ENCODE measurements around the gene LAMP5.

Gene LAMP5

DNA sequence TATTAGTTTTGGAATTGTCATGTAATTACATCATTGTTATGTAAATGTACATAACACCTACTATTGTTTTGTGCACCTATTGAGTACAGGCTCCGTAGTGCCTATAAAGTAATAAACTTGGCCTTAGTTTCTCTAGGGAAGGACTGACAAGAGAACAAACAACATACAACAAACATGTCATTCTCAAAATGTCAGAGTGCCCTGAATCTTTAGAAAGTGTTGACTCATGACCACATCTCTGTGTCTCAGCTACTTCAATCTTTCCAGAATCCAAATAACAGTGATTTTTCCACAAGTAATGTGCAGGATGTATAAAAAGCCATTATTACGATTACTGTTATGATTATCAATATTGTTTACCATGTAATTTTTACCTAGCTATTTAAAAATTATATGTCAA, 17.2 kb downstream of the LAMP5 start:
- in situ Hi-C loops (cut with MboI; ENCODE audit: low sequenced_read_pairs): no loop called here

DNA sequence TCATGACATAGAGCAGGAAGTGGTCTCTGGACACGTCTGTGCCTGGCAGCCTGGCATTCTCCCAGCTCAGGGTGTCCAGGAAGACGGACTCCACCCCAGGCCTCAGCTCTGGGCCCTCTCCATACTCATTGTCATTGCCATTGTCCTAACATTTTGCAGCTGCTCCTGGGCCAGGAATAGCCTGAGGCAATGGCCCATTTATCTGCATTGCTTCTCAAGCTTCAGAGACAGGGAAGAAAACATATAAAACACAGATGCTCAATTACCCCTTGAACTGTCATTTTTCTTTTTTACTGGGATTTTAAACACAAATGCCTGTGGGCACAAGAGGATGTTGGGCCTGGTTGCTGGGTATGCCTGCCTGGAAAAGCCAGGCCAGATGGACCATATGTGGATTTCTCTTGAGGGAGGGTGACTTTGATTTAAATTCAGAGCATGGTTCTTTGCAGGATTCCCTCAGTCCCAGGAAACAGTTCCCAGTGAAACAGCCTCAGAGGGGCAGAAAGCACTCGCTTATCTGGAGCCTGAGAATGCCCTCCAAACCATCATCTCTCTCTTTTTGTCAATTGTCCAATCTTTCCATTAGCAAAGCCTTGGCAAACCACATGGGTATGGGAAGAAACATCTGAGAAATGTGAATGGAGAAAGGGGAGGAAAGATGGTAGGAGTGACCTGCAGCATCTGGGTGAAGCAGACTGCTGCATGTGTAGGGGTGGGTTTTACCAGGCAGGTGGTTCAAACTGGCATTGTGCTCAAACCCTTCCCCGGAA, 17.9 kb downstream of the LAMP5 start:
- in situ Hi-C loops (cut with MboI; ENCODE audit: low sequenced_read_pairs): no loop called here

DNA sequence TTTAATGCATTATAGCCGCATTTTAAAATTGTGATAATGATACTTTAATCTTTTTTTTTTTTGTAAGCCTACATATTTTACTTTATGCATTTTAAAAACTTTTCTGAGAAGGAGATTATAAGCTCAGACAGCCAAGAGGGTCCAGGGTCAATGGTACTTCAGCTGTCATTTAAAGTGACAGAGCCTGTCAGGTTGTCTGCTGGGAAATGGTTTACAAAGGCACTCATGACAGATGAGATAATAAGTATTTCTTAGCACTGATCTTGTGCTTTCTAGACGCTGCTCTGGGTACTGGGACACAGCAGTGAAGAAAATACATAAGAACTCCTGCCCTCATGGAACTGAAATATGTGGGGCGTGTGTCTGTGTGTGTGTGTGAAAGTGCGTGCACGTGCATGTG, 19.6 kb downstream of the LAMP5 start:
- in situ Hi-C loops (cut with MboI; ENCODE audit: low sequenced_read_pairs): no loop called here

DNA sequence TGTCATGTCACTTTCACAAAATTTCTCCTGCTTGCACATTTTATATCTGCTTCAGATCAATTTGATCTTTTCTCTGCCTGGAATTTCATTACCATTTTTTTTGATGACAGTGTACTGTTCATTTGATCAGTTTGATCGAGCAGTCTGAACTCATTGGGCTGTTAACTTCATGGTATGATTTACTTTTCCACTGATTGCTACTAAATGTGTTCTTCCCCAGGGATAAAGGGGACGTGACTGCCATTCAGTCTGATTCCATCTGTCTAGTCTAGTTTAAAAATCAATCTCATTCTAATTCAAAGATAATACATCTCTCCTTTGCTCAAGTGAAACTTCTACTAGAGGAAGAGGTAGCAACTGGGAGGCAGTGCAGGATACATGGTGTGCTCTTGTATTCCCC, 21.1 kb downstream of the LAMP5 start:
- in situ Hi-C loops (cut with MboI; ENCODE audit: low sequenced_read_pairs): no loop called here

DNA sequence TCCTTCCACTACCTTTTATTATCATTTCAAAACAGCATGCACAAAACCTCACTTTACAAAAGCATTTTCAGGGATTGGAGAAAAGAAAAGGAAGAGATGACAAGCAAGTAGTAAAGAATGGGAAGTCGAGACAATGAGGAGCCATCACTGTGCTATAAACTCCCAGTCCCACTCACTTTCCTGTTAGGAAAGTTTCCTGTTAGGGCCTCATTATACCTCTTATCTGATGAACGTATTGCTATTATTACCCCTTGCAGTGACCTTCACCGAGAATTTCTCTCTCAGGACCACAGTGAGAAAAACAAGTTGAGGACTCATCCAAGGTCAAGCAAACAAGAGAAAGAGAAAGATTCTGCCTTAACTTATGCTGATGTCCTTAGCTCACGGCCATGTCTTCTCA, 28.8 kb downstream of the LAMP5 start:
- in situ Hi-C loops (cut with MboI; ENCODE audit: low sequenced_read_pairs): no loop called here

DNA sequence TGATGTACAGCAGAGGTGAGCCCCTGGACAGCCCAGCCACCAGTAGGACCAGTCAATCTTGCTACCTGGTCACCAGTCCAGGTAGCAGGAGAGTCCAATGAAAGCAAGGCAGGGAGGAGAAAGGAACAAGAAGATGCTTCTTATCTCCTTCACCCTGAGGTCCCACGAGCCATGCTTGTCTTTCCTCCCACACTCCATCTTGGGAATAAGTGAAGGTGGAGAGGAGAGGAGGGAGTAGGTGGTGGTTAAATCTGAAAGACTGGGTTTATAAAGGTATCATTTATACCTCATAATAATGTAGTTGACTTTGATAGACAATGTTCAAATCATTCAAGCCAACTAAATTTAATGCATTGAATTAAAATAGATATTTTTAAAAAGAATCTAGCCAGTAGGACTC, 35.9 kb downstream of the LAMP5 start:
- in situ Hi-C loops (cut with MboI; ENCODE audit: low sequenced_read_pairs): no loop called here

DNA sequence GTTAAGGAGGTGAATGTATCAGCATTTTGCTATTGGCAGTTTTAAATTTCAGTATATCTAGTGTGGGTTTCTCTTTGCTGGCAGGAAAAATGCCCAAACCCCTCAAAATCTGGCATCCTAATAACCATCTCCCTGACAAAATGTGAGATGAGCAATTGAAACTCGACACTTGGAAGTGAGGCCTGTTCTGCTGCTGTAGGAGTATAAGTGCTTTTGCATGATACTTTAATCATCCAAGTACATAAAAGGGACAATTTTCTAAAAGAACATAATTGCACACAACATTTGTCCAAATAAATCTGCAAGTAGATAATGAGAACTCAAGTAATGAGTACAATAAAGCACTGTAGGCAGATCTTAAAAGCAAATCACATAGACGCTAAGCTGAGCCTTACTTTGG, 36.5 kb downstream of the LAMP5 start:
- in situ Hi-C loops (cut with MboI; ENCODE audit: low sequenced_read_pairs): no loop called here

DNA sequence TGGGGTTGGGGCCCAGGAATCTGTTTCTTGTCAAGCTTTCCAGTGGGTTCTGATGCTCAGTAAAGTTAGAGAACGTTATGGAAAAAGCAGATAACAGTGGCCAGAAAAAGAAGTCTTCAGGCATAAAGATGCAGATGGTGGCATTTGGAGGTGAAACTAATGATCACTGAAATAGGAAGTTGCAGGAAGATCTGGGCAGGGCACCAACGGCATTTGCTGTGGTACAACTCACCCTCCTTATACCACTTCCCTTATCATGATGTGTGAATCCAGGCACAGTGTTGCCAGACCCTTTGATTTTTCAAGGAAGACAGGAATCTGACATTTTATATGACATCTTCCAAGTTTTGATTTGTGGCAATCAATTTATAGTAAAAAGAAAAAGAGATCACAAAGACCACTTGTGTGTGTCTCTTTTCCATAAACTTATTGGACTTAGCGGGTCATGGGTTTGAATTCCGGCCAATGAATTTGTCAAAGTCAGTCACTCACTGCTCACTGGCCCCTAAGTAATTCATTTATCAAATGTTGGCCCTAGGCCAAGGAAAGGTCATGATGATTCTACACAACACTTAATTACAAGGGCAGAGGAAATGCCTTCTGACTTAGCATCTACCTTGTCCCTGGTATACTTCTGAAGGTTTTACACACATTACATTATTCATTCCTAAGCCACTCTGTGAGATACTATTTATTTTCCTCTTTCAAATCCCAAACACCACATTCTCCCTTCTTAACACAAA, 37.6 kb downstream of the LAMP5 start:
- in situ Hi-C loops (cut with MboI; ENCODE audit: low sequenced_read_pairs): no loop called here

DNA sequence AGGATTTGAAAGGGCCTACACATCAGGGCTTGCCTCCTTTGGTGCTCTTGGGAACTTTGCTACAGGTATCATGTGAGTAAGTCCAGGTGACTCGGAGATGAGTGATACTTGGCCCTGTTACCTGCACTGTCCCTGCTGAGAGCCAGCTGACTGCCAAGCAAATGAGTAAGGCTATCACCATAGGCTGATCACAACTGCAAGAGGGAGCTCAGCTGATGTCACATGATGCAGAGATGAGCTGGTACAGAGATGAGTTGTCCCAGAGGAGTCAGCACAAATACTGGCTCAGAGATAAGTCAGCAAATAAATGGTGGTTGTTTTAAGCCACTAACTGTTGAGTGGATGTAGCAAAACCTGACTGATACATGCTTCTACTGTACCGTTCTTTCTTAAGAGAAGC, 41.4 kb downstream of the LAMP5 start:
- in situ Hi-C loops (cut with MboI; ENCODE audit: low sequenced_read_pairs): no loop called here

DNA sequence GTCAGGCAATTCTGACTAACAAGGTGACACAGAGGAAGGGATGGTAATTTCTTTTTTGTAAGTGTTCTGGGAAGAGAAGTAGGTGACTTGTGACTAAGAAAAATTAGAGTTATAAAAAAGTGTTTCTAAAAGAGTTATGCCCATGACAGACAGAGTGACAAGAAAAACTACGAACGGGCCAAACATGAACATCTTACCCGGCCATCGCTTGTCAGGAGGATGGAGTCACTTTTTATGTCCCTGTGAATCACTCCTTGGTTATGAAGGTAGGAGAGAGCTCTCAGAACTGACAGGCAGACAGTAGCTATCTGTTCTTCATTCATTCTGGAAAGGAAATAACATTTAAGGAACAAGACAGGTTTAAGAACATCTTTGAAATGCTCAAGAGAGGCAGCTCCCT, 43.0 kb downstream of the LAMP5 start:
- in situ Hi-C loops (cut with MboI; ENCODE audit: low sequenced_read_pairs): no loop called here

DNA sequence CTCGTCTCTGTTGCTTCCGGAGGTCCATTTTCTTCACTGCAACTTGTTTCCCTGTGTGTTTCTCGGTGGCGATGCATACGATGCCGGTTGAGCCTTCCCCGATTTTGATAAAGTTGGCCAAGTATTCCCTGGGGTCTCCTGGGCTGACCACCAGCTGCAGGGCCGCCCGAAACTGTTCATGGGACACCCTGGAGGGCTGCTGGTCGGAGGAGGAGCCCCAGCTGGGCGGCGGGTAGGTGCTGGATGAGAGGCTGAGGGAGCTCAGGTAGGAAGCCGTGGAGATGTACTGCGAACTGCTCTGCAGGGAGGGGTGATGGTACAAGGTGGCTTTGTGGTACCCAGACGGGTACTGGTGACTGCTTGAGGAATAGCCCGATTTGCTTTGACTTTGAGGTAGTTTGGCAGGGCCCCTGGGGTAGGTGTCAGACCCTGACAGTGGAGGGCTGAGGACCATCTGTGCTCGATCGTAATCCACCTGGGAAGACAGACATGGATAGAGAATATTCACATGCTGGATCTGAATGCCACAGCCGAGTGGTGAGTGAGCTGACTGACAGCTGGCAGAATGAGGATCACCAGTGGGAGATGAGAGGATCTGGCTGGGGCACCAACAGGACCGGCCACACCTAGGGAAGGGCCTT, 51.6 kb downstream of the LAMP5 start:
- in situ Hi-C loops (cut with MboI; ENCODE audit: low sequenced_read_pairs): no loop called here

DNA sequence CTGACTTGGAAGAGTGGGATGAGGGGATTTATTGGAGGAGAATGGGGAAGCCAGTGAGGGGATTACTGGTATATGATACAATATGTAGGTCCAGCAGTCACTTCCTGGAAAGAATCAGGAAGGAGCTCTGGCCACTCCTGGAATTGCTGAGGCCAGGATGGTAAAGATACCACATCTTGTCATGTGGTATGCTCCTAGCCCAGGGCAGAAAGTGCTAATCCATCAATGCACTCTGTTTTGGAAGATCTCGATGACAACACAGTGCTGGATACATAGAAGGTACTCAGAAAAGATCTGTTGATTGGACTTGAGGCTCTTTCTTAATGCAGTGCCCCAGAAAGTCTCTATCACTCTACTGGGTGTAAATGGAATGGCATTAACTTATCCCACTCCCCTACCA, 52.6 kb downstream of the LAMP5 start:
- in situ Hi-C loops (cut with MboI; ENCODE audit: low sequenced_read_pairs): no loop called here

DNA sequence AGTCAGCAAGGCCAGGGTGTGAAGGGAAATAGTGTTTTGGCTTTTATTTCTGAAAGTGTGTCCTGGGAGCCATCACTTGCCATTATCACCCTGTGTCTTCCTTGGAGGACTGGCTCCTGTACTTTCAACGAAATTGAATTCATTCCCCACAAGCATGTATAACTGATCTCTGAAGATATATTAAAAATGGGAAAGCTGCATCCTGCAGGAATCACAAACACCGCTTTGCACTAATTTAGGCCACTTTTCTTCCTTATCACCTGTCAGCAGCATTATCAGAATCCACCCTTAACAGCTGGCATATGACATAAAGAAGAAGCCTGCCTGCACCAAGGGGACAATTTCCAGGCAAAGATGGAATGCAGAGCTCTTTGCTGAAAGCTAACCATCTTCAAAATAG, 56.2 kb downstream of the LAMP5 start:
- in situ Hi-C loops (cut with MboI; ENCODE audit: low sequenced_read_pairs): no loop called here

DNA sequence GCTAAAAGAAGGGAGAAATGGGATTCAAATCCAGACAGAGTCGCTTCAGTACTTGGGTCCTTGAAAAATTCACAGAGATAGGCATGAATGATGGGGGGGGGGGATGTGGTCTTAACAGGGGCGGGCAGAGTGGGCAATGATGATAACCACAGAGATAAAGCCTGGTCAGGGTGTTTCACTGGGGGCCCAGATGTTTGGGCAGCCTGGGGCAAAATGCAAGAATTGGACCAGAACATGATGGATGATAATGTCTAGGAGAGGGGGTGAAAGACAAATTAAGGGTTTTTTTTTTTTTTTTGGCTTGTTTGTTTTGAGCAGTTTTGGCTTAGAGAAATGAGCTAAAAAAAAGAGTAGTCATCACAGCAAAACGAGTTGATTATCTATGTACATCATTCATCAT, 57.4 kb downstream of the LAMP5 start:
- in situ Hi-C loops (cut with MboI; ENCODE audit: low sequenced_read_pairs): no loop called here

DNA sequence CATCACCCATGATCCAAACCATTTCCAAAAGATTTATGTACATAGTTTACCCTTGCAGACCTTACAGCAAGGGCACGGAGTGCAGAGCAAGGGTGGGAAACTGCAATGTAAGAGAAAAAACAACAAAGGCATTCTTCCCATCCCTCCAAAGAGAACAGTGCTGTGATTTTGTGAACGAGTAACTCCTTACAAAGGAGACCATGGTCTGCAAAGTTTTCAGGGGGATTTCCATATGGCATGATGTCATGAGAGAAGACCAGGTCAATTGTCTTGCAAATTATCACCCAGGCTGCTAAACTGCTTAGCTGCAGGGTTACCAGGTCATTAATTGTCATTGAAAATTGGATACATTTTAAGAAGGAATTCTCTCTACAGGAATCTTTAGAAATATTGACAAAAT, 58.3 kb downstream of the LAMP5 start:
- in situ Hi-C loops (cut with MboI; ENCODE audit: low sequenced_read_pairs): no loop called here

DNA sequence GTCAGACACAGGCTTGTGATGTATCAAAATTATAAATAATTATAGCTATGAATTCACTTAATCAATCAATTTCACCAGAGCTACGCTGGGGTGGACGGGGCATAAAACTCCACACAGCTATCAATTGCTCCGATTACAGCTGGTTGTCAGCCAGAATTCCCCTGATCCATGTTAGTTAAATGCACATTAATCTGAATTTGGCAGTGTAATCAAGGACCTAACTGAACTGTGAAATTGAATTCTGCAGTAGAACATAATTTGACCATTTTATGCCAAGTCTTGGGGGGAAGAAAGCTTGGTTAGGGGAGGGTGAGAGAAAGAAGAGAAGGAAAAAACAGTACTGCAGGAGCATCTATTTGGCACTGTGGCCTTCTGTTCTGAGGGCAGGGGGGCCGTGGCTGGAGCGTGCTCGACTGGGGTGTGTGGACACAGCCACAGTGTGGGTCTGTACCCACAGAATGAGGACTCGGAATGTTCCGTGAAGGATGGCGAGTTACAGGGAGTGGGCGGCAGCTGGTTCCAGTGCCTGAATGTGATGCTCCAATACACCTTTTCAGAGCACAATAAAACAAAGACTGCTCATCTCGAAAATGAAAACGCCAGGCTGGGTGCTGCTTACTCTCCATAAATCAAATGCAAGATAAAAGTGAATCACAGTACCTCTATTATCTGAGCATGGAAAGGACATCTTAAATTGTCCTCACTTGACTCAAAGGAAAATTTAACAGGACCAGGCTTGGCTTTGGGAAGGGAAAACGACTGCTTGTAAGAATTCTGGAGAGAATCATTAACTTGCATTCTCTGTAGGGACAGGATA, 59.2 kb downstream of the LAMP5 start:
- in situ Hi-C loops (cut with MboI; ENCODE audit: low sequenced_read_pairs): no loop called here

DNA sequence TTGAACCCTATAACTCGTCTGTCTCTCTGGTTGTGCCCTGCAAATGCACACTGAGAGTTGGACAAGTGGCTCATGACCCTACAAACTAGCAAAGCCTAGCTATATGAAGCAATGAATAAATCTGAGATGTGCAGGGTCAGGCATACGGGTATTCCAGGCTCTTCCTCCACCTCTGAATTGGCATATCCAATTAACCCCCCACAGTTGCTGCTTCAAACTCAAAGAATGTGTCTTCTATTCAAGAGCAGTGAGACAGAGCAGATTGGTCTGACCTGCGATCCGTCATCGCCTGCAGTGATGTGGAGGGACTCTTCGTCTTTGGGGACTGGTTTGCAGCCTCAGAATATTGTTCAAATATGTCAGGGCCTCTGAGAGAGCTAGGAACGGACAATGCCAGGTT, 59.8 kb downstream of the LAMP5 start:
- in situ Hi-C loops (cut with MboI; ENCODE audit: low sequenced_read_pairs): no loop called here

DNA sequence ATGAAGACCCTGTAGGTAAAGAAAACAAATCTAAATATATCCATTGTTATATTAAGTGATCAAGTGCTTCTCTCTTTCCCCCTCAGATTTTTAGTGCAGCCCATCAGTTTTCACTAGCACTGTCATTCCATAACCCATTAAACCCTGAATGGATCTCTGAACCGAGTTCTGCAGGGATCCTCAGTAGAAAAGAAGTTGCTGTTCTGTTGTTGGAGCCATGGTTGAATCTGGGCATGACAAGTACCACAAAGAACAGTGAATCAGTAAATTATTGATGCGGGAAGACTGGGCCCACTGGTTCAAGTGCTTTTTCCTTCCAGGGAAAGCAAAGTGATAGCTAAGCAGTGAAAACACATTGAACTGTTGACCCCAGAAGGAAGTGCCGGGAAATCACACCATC, 60.4 kb downstream of the LAMP5 start:
- in situ Hi-C loops (cut with MboI; ENCODE audit: low sequenced_read_pairs): no loop called here

DNA sequence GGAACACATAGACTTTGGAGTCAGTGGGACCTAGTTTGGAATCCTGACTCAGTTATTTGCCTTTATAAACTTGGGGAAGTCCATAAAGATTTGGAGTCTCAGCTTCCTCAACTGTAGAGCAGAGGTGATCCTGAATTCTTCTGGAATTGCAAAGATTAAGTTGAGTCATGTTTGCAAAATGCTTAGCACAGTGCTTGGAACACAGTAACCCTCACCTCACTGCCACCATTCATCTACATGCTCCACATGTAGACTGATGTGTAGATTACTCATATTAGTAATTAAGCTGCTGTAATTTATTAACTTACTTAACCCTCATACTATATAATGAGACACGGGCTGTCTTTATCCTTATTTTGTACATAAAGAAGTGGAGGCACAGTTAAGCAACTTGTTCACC, 61.4 kb downstream of the LAMP5 start:
- in situ Hi-C loops (cut with MboI; ENCODE audit: low sequenced_read_pairs): no loop called here

DNA sequence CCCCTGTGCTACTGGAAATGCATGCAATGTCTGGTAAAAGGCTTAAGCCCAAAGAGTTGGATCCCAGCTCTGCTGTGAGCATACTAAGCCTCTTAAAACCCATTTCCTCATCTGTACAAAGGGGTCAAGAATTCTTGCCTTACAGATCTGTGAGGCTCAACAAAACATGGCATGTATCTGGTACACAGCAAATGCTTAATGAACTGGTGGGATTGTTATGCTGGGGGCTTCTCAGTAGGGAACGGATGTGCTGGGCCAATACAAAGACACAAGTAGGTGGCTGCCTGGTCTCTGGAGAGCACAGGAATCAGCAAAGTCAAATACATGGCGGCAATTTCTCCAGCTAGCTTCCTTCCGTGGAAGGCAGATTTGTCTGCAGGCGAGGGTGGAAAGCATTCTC, 62.3 kb downstream of the LAMP5 start:
- in situ Hi-C loops (cut with MboI; ENCODE audit: low sequenced_read_pairs): no loop called here

DNA sequence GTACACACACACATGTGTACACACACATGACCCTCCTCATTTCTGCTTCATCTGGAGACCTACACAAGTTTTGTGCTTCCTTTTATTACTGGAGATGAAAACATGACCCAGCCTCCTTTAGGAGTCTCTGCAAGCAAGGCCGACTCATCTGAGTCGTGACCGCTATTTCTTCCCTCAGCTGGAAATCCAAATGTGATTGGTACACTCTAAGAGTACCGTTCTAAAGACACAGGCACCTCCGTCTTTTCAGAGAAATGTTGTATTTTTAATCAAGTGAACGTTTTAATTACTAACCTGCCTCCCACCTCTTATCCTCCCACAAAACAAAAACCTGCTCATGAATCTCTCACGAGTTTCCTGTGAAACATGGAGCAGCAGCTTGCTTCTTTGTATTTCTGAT, 63.0 kb downstream of the LAMP5 start:
- in situ Hi-C loops (cut with MboI; ENCODE audit: low sequenced_read_pairs): no loop called here

Data from HL-60/S4 (cell line).